OCI-LY1 (cell line): ENCODE measurements around the gene ARF1.

Experiments used
- H2AFZ ChIP-seq: fragments of 200-600 bp; sonication (generic), shearing (Covaris generic); 2 replicates; pipeline ENCODE4 v1.6.0; 2014; ENCODE audit warnings: antibody characterized with exemption, mild to moderate bottlenecking, low read length
- H3F3A ChIP-seq: fragments of 200-600 bp; sonication (generic), shearing (Covaris generic); 2 replicates; pipeline ENCODE4 v1.6.0; 2014; ENCODE audit warnings: mild to moderate bottlenecking, antibody characterized with exemption, low read length, moderate library complexity; ENCODE audit not compliant: insufficient read depth
- H3K27ac ChIP-seq: fragments of 200-600 bp; sonication (generic); 2 replicates; pipeline ENCODE4 v1.5.1; 2014; ENCODE audit warnings: low read length, mixed run types, mild to moderate bottlenecking, low read depth; ENCODE audit not compliant: poor library complexity, severe bottlenecking
- H3K27me3 ChIP-seq: fragments of 200-600 bp; sonication (generic); 2 replicates; pipeline ENCODE4 v1.6.0; 2014; ENCODE audit warnings: antibody characterized with exemption, mild to moderate bottlenecking, low read length, moderate library complexity; ENCODE audit not compliant: insufficient read depth
- H3K36me3 ChIP-seq: fragments of 200-600 bp; sonication (generic); 2 replicates; pipeline ENCODE4 v1.6.1; 2014; ENCODE audit warnings: mild to moderate bottlenecking, antibody characterized with exemption, low read length, moderate library complexity, mixed read lengths; ENCODE audit not compliant: insufficient read depth
- H3K4me1 ChIP-seq: fragments of 200-600 bp; sonication (generic); 2 replicates; pipeline ENCODE4 v1.5.1; 2014; ENCODE audit warnings: mild to moderate bottlenecking, low read length, moderate library complexity; ENCODE audit not compliant: insufficient read depth, severe bottlenecking
- H3K4me2 ChIP-seq: fragments of 200-600 bp; sonication (generic), shearing (Covaris generic); 2 replicates; pipeline ENCODE4 v1.6.1; 2014; ENCODE audit warnings: low read length
- H3K4me3 ChIP-seq: fragments of 200-600 bp; sonication (generic); 2 replicates; pipeline ENCODE4 v1.5.1; 2014; ENCODE audit warnings: low read length, low read depth, mild to moderate bottlenecking, mixed read lengths; ENCODE audit not compliant: poor library complexity, severe bottlenecking
- H3K79me2 ChIP-seq: fragments of 200-600 bp; shearing (Covaris generic); 2 replicates; pipeline ENCODE4 v1.6.1; 2016; ENCODE audit warnings: mixed run types, low read length, mixed read lengths; ENCODE audit not compliant: insufficient read depth
- H3K9ac ChIP-seq: fragments of 200-600 bp; sonication (generic), shearing (Covaris generic); 2 replicates; pipeline ENCODE4 v1.6.1; 2014; ENCODE audit warnings: mild to moderate bottlenecking, low read length, mixed read lengths
- H3K9me2 ChIP-seq: fragments of 200-600 bp; sonication (generic), shearing (Covaris generic); 2 replicates; pipeline ENCODE4 v1.6.1; 2014; ENCODE audit warnings: low read depth, mild to moderate bottlenecking, low read length, mixed read lengths
- H3K9me3 ChIP-seq: fragments of 200-600 bp; shearing (Covaris generic); 2 replicates; pipeline ENCODE4 v1.6.1; 2014; ENCODE audit warnings: low read length, mixed read lengths
- H4K20me1 ChIP-seq: fragments of 200-600 bp; sonication (generic), shearing (Covaris generic); 2 replicates; pipeline ENCODE4 v1.6.0; 2016; ENCODE audit warnings: mild to moderate bottlenecking, low read length; ENCODE audit not compliant: insufficient read depth
- EZH2 ChIP-seq: fragments of 200-600 bp; sonication (generic), shearing (Covaris generic); IDR thresholded peaks from 2 replicates; pipeline ENCODE4 v1.8.0; 2017; ENCODE audit warnings: borderline replicate concordance, mixed run types, mild to moderate bottlenecking, antibody characterized with exemption, low read length, moderate library complexity, mixed read lengths
- TF ChIP-seq, protein P1 (sequence below): fragments of 200-600 bp; sonication (generic), shearing (Covaris generic); IDR thresholded peaks from 2 replicates; pipeline ENCODE4 v1.5.1; 2017; ENCODE audit warnings: mild to moderate bottlenecking, antibody characterized with exemption, low read length, moderate library complexity, mixed read lengths

Gene ARF1

DNA sequence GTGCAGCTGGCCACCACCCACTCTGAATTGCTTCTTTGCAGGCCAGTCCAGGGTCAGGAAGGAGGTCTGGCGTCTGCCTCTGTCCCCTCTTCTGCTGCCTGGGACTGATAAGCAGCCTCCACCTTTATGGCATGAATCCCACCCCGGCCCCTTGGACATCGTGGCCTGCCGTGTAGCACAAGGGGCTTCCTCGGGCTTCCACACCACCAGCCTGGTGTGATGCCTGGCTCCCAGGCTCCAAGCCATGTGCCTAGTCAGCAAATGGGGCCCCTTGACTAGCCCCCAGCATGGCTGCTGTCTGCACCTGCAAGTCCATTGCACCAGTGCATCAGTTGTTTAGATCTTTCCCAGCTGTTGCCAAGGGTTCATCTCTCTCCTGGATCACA is 9.9 kb upstream of the ARF1 start:
- no peaks in the 10 kb centered on the region for H3K9me3 ChIP-seq
- no peak overlapping the region for H3K9ac ChIP-seq
- H3K79me2 ChIP-seq, result no peaks in the 10 kb centered on the region
- no peak overlapping the region for H3K4me3 ChIP-seq
- peaks cover 4% of the 10 kb centered on the region; the same call in 1 of the 2 replicates for H3K27me3 ChIP-seq
- H3K4me2 ChIP-seq, result no peak overlapping the region
- H2AFZ ChIP-seq, result no peak overlapping the region
- TF ChIP-seq, protein P1, sequence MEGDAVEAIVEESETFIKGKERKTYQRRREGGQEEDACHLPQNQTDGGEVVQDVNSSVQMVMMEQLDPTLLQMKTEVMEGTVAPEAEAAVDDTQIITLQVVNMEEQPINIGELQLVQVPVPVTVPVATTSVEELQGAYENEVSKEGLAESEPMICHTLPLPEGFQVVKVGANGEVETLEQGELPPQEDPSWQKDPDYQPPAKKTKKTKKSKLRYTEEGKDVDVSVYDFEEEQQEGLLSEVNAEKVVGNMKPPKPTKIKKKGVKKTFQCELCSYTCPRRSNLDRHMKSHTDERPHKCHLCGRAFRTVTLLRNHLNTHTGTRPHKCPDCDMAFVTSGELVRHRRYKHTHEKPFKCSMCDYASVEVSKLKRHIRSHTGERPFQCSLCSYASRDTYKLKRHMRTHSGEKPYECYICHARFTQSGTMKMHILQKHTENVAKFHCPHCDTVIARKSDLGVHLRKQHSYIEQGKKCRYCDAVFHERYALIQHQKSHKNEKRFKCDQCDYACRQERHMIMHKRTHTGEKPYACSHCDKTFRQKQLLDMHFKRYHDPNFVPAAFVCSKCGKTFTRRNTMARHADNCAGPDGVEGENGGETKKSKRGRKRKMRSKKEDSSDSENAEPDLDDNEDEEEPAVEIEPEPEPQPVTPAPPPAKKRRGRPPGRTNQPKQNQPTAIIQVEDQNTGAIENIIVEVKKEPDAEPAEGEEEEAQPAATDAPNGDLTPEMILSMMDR, result no peak
- no peak for TF ChIP-seq EZH2
- no peaks in the 10 kb centered on the region for H4K20me1 ChIP-seq
- no peaks in the 10 kb centered on the region for H3K36me3 ChIP-seq
- no peaks in the 10 kb centered on the region for H3K9me2 ChIP-seq
- no peak overlapping the region for H3K27ac ChIP-seq
- H3K4me1 ChIP-seq, result no peaks in the 10 kb centered on the region
- H3F3A ChIP-seq, result no peaks in the 10 kb centered on the region

DNA sequence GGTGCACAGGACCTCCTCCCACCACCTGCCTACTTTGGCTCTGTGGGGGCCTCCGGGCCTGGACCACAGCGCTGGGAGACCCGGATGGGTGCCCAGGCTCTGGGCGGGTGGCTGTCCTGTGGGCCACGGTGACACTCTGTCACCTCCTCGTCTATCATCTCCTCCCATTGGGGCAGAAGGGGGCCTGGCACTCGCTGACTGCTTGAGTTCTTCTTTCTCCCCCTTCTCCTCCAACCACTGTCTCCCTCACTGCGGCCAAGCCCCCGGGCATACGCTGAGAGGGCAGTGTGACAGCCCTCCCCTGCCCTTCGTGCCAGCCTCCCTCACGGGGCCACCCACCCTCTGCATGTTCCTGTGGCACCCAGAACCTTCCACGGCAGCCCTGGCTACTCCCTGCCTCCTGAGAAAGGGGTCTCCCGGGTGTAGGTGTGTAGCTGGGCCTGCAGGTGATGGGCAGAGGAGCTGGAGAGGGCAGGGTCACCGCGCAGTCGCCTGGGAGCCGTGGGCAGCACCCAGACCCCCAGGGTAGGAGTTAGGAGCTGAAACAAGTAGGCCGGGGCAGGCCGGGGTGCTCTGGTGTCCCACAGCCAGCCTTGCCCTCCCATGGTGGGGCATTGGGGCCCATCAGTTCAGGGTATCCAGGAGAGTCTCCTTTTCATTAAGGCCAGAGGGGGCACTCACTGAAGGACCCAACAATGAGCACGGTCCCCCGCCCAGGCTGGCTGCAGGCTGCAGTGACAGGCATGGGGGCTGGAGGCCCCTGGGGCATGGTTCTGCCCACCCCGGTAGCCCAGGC is 9.2 kb upstream of the ARF1 start:
- H3K4me2 ChIP-seq, result no peak overlapping the region
- no peak overlapping the region for H3K27ac ChIP-seq
- no peaks in the 10 kb centered on the region for H3K79me2 ChIP-seq
- no peaks in the 10 kb centered on the region for H4K20me1 ChIP-seq
- H2AFZ ChIP-seq, result no peak overlapping the region
- no peaks in the 10 kb centered on the region for H3K9me2 ChIP-seq
- H3F3A ChIP-seq, result no peaks in the 10 kb centered on the region
- H3K36me3 ChIP-seq, result no peaks in the 10 kb centered on the region
- no peak overlapping the region for H3K9ac ChIP-seq
- no peaks in the 10 kb centered on the region for H3K4me1 ChIP-seq
- TF ChIP-seq, protein P1, result no peak
- TF ChIP-seq EZH2, result no peak
- H3K9me3 ChIP-seq, result no peaks in the 10 kb centered on the region
- H3K27me3 ChIP-seq, result peaks cover 4% of the 10 kb centered on the region; the same call in 1 of the 2 replicates
- H3K4me3 ChIP-seq, result no peak overlapping the region

DNA sequence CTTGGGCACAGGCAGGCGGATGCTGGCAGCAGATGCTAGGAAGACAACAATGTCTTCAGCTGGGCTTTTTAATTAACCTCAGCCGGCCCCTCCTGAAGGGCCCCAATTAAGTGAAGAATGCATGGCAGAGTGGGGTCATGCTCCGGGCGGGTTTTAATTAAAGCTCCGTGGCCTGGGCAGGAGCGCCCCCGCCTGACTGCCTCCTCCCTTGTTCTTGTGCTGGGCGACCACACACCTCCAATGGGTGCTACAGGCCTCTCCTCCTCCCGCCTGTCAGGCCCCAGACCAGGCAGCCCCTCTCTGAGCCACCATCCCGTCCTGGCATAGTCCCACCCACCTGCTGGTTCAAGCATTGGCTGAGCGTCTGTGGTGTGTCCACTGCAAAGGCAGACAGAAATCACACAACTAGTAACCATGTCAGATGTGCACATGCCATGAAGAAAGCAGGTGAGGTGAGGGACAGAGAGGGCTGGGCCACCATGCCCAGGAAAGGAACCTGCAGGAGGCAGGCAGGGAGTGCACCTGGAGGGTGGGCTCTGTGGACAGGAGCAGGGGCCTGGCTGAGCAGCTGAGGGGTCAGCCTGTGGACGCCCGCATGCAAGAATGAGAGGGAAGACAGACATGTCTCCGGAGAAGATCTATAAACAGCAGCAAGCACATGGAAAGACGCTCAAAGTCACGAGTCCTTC is 8.5 kb upstream of the ARF1 start:
- no peak overlapping the region for H3K27ac ChIP-seq
- H3K9me3 ChIP-seq, result no peaks in the 10 kb centered on the region
- TF ChIP-seq, protein P1, result peak; percentile 42; the same call in 1 of the 2 replicates
- no peak for TF ChIP-seq EZH2
- no peak overlapping the region for H3K4me2 ChIP-seq
- no peak overlapping the region for H3K9ac ChIP-seq
- no peaks in the 10 kb centered on the region for H3K4me1 ChIP-seq
- H3K79me2 ChIP-seq, result no peaks in the 10 kb centered on the region
- H3K4me3 ChIP-seq, result no peak overlapping the region
- no peaks in the 10 kb centered on the region for H3F3A ChIP-seq
- no peaks in the 10 kb centered on the region; the same call in 1 of the 2 replicates for H3K36me3 ChIP-seq
- H3K9me2 ChIP-seq, result no peaks in the 10 kb centered on the region
- H3K27me3 ChIP-seq, result peaks cover 4% of the 10 kb centered on the region; the same call in 1 of the 2 replicates
- no peaks in the 10 kb centered on the region for H4K20me1 ChIP-seq
- no peak overlapping the region for H2AFZ ChIP-seq
